ENCODE results near the gene PPP1R3D.

DNA sequence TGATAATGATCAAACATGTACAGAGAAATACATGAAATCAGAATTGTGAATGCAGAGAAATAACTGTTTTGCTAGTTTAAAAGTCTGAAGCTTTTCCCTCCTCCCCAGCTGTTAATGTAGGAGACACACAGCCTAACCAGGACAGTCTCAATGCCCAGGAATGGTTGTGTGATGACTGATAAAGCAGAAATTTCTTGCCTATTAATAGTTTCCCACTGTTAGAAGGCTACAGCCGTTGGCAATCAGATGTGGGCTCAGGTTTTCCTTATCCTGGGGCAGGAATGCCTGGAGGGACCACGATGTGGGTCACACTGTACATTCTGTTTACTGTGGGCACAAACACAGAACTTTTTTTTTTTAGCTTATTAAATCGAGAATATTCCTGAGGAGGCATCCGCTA is 1.9 kb downstream of the PPP1R3D start:
- TF ChIP-seq, protein P1, sequence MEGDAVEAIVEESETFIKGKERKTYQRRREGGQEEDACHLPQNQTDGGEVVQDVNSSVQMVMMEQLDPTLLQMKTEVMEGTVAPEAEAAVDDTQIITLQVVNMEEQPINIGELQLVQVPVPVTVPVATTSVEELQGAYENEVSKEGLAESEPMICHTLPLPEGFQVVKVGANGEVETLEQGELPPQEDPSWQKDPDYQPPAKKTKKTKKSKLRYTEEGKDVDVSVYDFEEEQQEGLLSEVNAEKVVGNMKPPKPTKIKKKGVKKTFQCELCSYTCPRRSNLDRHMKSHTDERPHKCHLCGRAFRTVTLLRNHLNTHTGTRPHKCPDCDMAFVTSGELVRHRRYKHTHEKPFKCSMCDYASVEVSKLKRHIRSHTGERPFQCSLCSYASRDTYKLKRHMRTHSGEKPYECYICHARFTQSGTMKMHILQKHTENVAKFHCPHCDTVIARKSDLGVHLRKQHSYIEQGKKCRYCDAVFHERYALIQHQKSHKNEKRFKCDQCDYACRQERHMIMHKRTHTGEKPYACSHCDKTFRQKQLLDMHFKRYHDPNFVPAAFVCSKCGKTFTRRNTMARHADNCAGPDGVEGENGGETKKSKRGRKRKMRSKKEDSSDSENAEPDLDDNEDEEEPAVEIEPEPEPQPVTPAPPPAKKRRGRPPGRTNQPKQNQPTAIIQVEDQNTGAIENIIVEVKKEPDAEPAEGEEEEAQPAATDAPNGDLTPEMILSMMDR (IDR thresholded peaks at IDR 0.05; ENCODE audit: low read length): no peak
- no peak for TF ChIP-seq EZH2 (optimal IDR thresholded peaks at IDR 0.05; ENCODE audit: low read depth, low read length)
- TF ChIP-seq EZH2phosphoT487 (IDR thresholded peaks at IDR 0.05; ENCODE audit: low read length): no peak

Data from MM.1S (cell line).